ENCODE data around the gene THBD. TPM values are rescaled to one million over a fixed set of nuclear protein-coding genes. Genes with fewer than 3 reads are reported as not detected.

The THBD gene
- polyA plus RNA-seq, 1 donor = 5.7 TPM

GRCh38 chr20:23013429-23013828 lies 36.0 kb downstream of the THBD start:
- Histone ChIP-seq H3K27ac (ENCODE audit: low read length) (no peak overlapping the region), H3K4me1 (ENCODE audit: control insufficient read depth, insufficient read depth, low read length) (no peaks in the 10 kb centered on the region), H3K9me3 (ENCODE audit: control insufficient read depth, low read depth, low read length) (no peaks in the 10 kb centered on the region), H3K27me3 (ENCODE audit: control insufficient read depth, insufficient read depth, low read length) (no peaks in the 10 kb centered on the region), H3K4me3 (ENCODE audit: low read length) (no peak overlapping the region), H3K36me3 (ENCODE audit: control insufficient read depth, insufficient read depth, low read length) (no peaks in the 10 kb centered on the region)
- DNase-seq = no peak
- 73% methylated on average over 2 of the region's 5 CpGs for WGBS (ENCODE audit: insufficient coverage, low lambda C conversion rate)

GRCh38 chr20:23011008-23011721 lies 38.3 kb downstream of the THBD start:
- Histone ChIP-seq H3K9me3 (ENCODE audit: control insufficient read depth, low read depth, low read length) (no peaks in the 10 kb centered on the region), H3K4me3 (ENCODE audit: low read length) (no peak overlapping the region), H3K4me1 (ENCODE audit: control insufficient read depth, insufficient read depth, low read length) (no peaks in the 10 kb centered on the region), H3K27me3 (ENCODE audit: control insufficient read depth, insufficient read depth, low read length) (no peaks in the 10 kb centered on the region), H3K36me3 (ENCODE audit: control insufficient read depth, insufficient read depth, low read length) (no peaks in the 10 kb centered on the region), H3K27ac (ENCODE audit: low read length) (no peak overlapping the region)
- WGBS (ENCODE audit: insufficient coverage, low lambda C conversion rate) = no CpG with 5 or more reads among the region's 11 CpGs
- DNase-seq = no peak

GRCh38 chr20:23010096-23010495 lies 39.4 kb downstream of the THBD start:
- Histone ChIP-seq H3K27me3 (ENCODE audit: control insufficient read depth, insufficient read depth, low read length) (no peaks in the 10 kb centered on the region), H3K9me3 (ENCODE audit: control insufficient read depth, low read depth, low read length) (no peaks in the 10 kb centered on the region), H3K4me3 (ENCODE audit: low read length) (no peak overlapping the region), H3K36me3 (ENCODE audit: control insufficient read depth, insufficient read depth, low read length) (no peaks in the 10 kb centered on the region), H3K4me1 (ENCODE audit: control insufficient read depth, insufficient read depth, low read length) (no peaks in the 10 kb centered on the region), H3K27ac (ENCODE audit: low read length) (no peak overlapping the region)
- no peak for DNase-seq
- WGBS (ENCODE audit: insufficient coverage, low lambda C conversion rate) = no CpG with 5 or more reads among the region's 5 CpGs

DNA sequence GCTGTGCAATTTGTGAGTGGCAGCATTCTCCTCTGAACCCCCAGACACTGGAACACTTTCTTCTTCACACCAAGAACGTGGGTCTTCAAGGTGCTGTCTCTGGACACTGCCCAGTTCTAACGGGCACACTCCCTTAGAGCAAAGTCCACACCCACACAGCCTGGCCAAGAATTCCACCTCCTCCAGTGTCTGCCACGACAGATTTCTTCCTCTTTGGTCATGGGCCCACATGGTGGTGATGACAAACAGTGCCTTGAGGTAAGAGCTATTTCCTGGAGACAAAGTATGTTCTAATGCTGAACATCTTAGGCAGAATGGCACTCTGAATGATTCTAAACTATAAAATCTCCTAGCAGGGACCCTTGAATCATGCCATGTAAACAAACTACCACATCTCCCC lies 39.8 kb downstream of the THBD start:
- no peak for DNase-seq
- Histone ChIP-seq H3K36me3 (ENCODE audit: control insufficient read depth, insufficient read depth, low read length) (no peaks in the 10 kb centered on the region), H3K4me1 (ENCODE audit: control insufficient read depth, insufficient read depth, low read length) (no peaks in the 10 kb centered on the region), H3K27ac (ENCODE audit: low read length) (no peak overlapping the region), H3K27me3 (ENCODE audit: control insufficient read depth, insufficient read depth, low read length) (no peaks in the 10 kb centered on the region), H3K4me3 (ENCODE audit: low read length) (no peak overlapping the region), H3K9me3 (ENCODE audit: control insufficient read depth, low read depth, low read length) (no peaks in the 10 kb centered on the region)
- WGBS (ENCODE audit: insufficient coverage, low lambda C conversion rate) = no CpG with 5 or more reads among the region's 3 CpGs

DNA sequence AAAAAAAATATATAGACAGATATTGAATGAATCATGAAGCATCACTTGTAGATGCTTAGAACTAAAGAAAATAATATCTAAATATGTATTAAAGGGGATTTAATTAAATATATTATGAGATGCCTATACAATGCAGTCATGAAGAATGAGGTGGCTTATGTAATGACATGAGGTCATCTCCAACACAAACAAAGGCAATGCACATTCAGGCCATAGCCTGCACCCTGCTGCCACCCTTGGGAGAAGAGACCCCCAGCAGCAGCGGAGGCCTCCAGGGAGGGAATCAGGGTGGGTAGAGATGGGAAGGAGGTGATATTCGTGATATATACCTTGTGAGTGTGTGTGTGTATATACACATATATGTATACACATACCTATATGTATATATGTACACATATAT lies 40.8 kb downstream of the THBD start:
- no CpG with 5 or more reads among the region's 2 CpGs for WGBS (ENCODE audit: insufficient coverage, low lambda C conversion rate)
- H3K27me3 ChIP-seq (ENCODE audit: control insufficient read depth, insufficient read depth, low read length) = no peaks in the 10 kb centered on the region
- no peaks in the 10 kb centered on the region for H3K9me3 ChIP-seq (ENCODE audit: control insufficient read depth, low read depth, low read length)
- no peaks in the 10 kb centered on the region for H3K4me1 ChIP-seq (ENCODE audit: control insufficient read depth, insufficient read depth, low read length)
- no peak overlapping the region for H3K27ac ChIP-seq (ENCODE audit: low read length)
- no peak overlapping the region for H3K4me3 ChIP-seq (ENCODE audit: low read length)
- H3K36me3 ChIP-seq (ENCODE audit: control insufficient read depth, insufficient read depth, low read length) = no peaks in the 10 kb centered on the region
- no peak for DNase-seq

GRCh38 chr20:23007886-23008655 lies 41.4 kb downstream of the THBD start:
- WGBS (ENCODE audit: insufficient coverage, low lambda C conversion rate) = no CpG with 5 or more reads among the region's 9 CpGs
- no peak overlapping the region for H3K4me3 ChIP-seq (ENCODE audit: low read length)
- DNase-seq = no peak

DNA sequence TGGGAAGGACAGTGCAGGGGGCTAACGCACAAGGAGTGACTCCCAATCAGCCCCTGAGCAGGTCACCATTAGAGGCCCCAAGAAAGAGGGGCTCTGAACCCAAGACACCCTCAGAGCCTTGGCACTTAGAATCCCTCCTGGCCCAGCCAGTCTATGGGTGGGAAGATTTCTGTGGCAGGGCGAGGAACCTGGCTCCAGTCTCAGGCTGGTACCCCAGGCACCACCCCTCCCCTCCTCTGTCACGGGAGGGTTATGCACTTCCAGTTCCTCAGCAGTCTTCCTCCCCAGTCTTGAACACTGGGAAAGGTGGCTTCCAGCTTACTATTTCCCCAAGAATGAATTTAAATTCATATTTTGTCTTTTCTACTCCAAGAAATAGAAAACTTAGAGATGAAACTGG lies 42.0 kb downstream of the THBD start:
- no peaks in the 10 kb centered on the region for H3K36me3 ChIP-seq (ENCODE audit: control insufficient read depth, insufficient read depth, low read length)
- H3K27ac ChIP-seq (ENCODE audit: low read length) = no peak overlapping the region
- no peaks in the 10 kb centered on the region for H3K4me1 ChIP-seq (ENCODE audit: control insufficient read depth, insufficient read depth, low read length)
- DNase-seq = no peak
- H3K27me3 ChIP-seq (ENCODE audit: control insufficient read depth, insufficient read depth, low read length) = no peaks in the 10 kb centered on the region
- H3K9me3 ChIP-seq (ENCODE audit: control insufficient read depth, low read depth, low read length) = no peaks in the 10 kb centered on the region
- no CpG with 5 or more reads among the region's 3 CpGs for WGBS (ENCODE audit: insufficient coverage, low lambda C conversion rate)
- H3K4me3 ChIP-seq (ENCODE audit: low read length) = no peak overlapping the region

More at GRCh38 chr20:23007886-23008655, 41.4 kb downstream of the THBD start:
- no peaks in the 10 kb centered on the region for H3K4me1 ChIP-seq (ENCODE audit: control insufficient read depth, insufficient read depth, low read length)
- H3K9me3 ChIP-seq (ENCODE audit: control insufficient read depth, low read depth, low read length) = no peaks in the 10 kb centered on the region
- H3K36me3 ChIP-seq (ENCODE audit: control insufficient read depth, insufficient read depth, low read length) = no peaks in the 10 kb centered on the region
- H3K27ac ChIP-seq (ENCODE audit: low read length) = no peak overlapping the region
- H3K27me3 ChIP-seq (ENCODE audit: control insufficient read depth, insufficient read depth, low read length) = no peaks in the 10 kb centered on the region

DNA sequence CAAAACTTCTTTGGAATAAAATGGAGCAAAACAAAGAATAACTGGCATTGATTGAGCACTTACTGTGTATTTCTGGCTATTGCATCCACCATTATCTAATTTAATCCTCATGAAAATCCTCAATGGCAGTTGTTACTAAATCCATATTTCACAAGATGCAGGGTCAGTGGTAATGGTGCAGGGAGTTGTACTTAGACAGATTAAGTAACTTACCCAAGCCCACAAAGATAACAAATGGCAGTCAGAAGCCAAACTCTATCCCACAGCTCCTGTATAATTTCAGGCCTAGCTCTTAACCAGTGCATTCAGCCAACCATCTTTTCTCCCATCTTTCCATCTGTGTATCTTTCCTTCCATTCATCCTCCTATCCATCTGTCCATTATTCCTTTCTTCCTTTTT lies 43.7 kb downstream of the THBD start:
- Histone ChIP-seq H3K4me3 (ENCODE audit: low read length) (no peak overlapping the region), H3K9me3 (ENCODE audit: control insufficient read depth, low read depth, low read length) (no peaks in the 10 kb centered on the region), H3K36me3 (ENCODE audit: control insufficient read depth, insufficient read depth, low read length) (no peaks in the 10 kb centered on the region), H3K4me1 (ENCODE audit: control insufficient read depth, insufficient read depth, low read length) (no peaks in the 10 kb centered on the region), H3K27ac (ENCODE audit: low read length) (no peak overlapping the region), H3K27me3 (ENCODE audit: control insufficient read depth, insufficient read depth, low read length) (no peaks in the 10 kb centered on the region)
- DNase-seq = no peak

DNA sequence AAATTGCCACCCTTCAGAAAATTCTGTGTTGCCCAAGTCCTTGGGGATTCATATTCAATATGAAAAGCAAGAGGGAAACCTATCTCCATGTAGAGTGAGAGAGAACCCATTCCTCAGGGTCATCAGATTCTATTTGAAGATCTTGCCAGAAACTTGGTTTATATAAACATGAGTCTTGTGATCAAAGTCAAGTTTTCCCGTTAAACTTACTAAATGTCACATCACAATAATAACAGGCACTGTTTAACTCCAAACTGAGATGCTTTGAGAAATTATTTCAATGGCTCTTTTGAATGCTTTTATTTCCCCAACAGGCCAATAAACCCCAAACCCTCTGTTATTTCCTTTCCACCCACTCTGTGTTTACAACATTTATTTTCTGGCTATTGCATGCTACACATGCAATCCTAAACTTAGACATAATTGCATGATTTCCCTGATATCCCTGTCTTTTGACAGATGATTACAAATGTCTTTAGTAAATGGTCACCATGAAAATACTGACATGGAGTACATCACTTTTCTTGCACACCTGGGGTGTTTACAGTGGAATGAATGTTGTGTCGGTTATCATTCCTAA lies 45.5 kb downstream of the THBD start:
- no peaks in the 10 kb centered on the region for H3K9me3 ChIP-seq (ENCODE audit: control insufficient read depth, low read depth, low read length)
- no peaks in the 10 kb centered on the region for H3K36me3 ChIP-seq (ENCODE audit: control insufficient read depth, insufficient read depth, low read length)
- no peaks in the 10 kb centered on the region for H3K27me3 ChIP-seq (ENCODE audit: control insufficient read depth, insufficient read depth, low read length)
- H3K4me1 ChIP-seq (ENCODE audit: control insufficient read depth, insufficient read depth, low read length) = no peaks in the 10 kb centered on the region
- no peak overlapping the region for H3K27ac ChIP-seq (ENCODE audit: low read length)
- 86% methylated on average over 1 of the region's 2 CpGs for WGBS (ENCODE audit: insufficient coverage, low lambda C conversion rate)
- DNase-seq = no peak
- H3K4me3 ChIP-seq (ENCODE audit: low read length) = no peak overlapping the region

GRCh38 chr20:23003077-23003635 lies 46.3 kb downstream of the THBD start:
- no CpG with 5 or more reads among the region's 1 CpG for WGBS (ENCODE audit: insufficient coverage, low lambda C conversion rate)
- Histone ChIP-seq H3K27me3 (ENCODE audit: control insufficient read depth, insufficient read depth, low read length) (no peaks in the 10 kb centered on the region), H3K4me1 (ENCODE audit: control insufficient read depth, insufficient read depth, low read length) (no peaks in the 10 kb centered on the region), H3K9me3 (ENCODE audit: control insufficient read depth, low read depth, low read length) (no peaks in the 10 kb centered on the region), H3K4me3 (ENCODE audit: low read length) (no peak overlapping the region), H3K27ac (ENCODE audit: low read length) (no peak overlapping the region), H3K36me3 (ENCODE audit: control insufficient read depth, insufficient read depth, low read length) (no peaks in the 10 kb centered on the region)
- no peak for DNase-seq
